HG03565 (cell line): Measurements from ENCODE around the gene GALNT18.

ENCODE experiments used
- ATAC-seq: cut with Tn5 transposase; IDR thresholded peaks from one replicate; pipeline ENCODE4 v1.9.1; 2021; ENCODE audit warnings: mild to moderate bottlenecking, moderate library complexity; ENCODE audit not compliant: unreplicated experiment

GALNT18 gene

GRCh38 chr11:11414996-11415395 is 206.8 kb downstream of the GALNT18 start:
- ATAC-seq: no peak

GRCh38 chr11:11413776-11414175 is 208.0 kb downstream of the GALNT18 start:
- no peak for ATAC-seq

- ATAC-seq: no peak
These were observed 210.3 kb downstream of the GALNT18 start for GRCh38 chr11:11411401-11411985.

- no peak for ATAC-seq
These were observed 211.9 kb downstream of the GALNT18 start for GRCh38 chr11:11409901-11410300.

- no peak for ATAC-seq
These were observed 212.6 kb downstream of the GALNT18 start for GRCh38 chr11:11409224-11409623.

- no peak for ATAC-seq
These were observed 213.2 kb downstream of the GALNT18 start for GRCh38 chr11:11408436-11409221.

GRCh38 chr11:11407763-11408084 is 214.1 kb downstream of the GALNT18 start:
- no peak for ATAC-seq

- ATAC-seq: no peak
These were observed 214.6 kb downstream of the GALNT18 start for GRCh38 chr11:11407065-11407762.

GRCh38 chr11:11406652-11407051 is 215.2 kb downstream of the GALNT18 start:
- no peak for ATAC-seq

GRCh38 chr11:11403763-11404725 is 217.8 kb downstream of the GALNT18 start:
- no peak for ATAC-seq

- no peak for ATAC-seq
These were observed 219.8 kb downstream of the GALNT18 start for GRCh38 chr11:11401960-11402535.

GRCh38 chr11:11400635-11401232 is 221.1 kb downstream of the GALNT18 start:
- ATAC-seq: no peak

GRCh38 chr11:11400121-11400520 is 221.7 kb downstream of the GALNT18 start:
- no peak for ATAC-seq

- ATAC-seq: no peak
These were observed 224.0 kb downstream of the GALNT18 start for GRCh38 chr11:11397781-11398180.

- ATAC-seq: no peak
These were observed 224.8 kb downstream of the GALNT18 start for GRCh38 chr11:11397036-11397415.

GRCh38 chr11:11396301-11397035 is 225.3 kb downstream of the GALNT18 start:
- no peak for ATAC-seq

GRCh38 chr11:11395126-11395525 is 226.7 kb downstream of the GALNT18 start:
- ATAC-seq: no peak

GRCh38 chr11:11394241-11394640 is 227.6 kb downstream of the GALNT18 start:
- no peak for ATAC-seq

GRCh38 chr11:11391796-11392463 is 229.9 kb downstream of the GALNT18 start:
- ATAC-seq: no peak
